ENCODE measurements around the gene PDE4B. TPM values are rescaled to one million over a fixed set of nuclear protein-coding genes. Genes with fewer than 3 reads are reported as not detected.

Gene PDE4B
- total and polyA plus RNA-seq, 10 of the 15 experiments (the other 5 are each of a cell fraction or from before 2014, with no cell fraction given): 3.0 to 13.2 (median 5.7) TPM

- ChIA-PET SMC1A (ENCODE audit: uncharacterized antibody, unreplicated experiment) (interaction anchor here (1.1 kb wide), 1 partner anchor 94 kb away, joined by 3 read pairs; no protein-coding TSS in a partner anchor), RAD21 (ENCODE audit: unreplicated experiment) (no interaction called here), POLR2A (no interaction called here), CTCF (no interaction called here)
- Histone ChIP-seq H3K4me3 (no peak overlapping the region), H3K27ac (ENCODE audit: control insufficient read depth, insufficient read depth) (no peak overlapping the region), H4K20me1 (ENCODE audit: control insufficient read depth, insufficient read depth) (no peaks in the 10 kb centered on the region), H3K27me3 (replicated peaks in 1 of 2; ENCODE audit: control insufficient read depth in 2 of 2, insufficient read depth in 2 of 2, low read length in 1 of 2) (no peaks in the 10 kb centered on the region), H3K4me1 (ENCODE audit: control insufficient read depth, insufficient read depth, low read length) (no peaks in the 10 kb centered on the region), H2AFZ (ENCODE audit: control insufficient read depth, low read depth, low read length) (no peak overlapping the region), H3K4me2 (ENCODE audit: control insufficient read depth, insufficient read depth) (no peak overlapping the region), H3K9me3 (replicated peaks; ENCODE audit: control insufficient read depth, insufficient read depth, low read length) (no peaks in the 10 kb centered on the region), H3K79me2 (ENCODE audit: control insufficient read depth, insufficient read depth, low read length) (no peaks in the 10 kb centered on the region), H3K9ac (ENCODE audit: control insufficient read depth, insufficient read depth, low read length) (no peak overlapping the region), H3K36me3 (ENCODE audit: control insufficient read depth in 2 of 2, insufficient read depth in 2 of 2, low read length in 1 of 2) (no peaks in the 10 kb centered on the region)
- intact Hi-C loops (cut with micrococcal nuclease; ENCODE audit: unreplicated experiment): no loop called here
- no TSS peak for BruUV-seq (replicated peaks)
- in situ Hi-C loops (cut with MboI): no loop called here
- no peak for FAIRE-seq
- DNase-seq (ENCODE audit: low read depth, low spot score): no peak
- 0% methylated on average over 2 of the region's 2 CpGs for WGBS (ENCODE audit: insufficient coverage, insufficient replicate concordance, low lambda C conversion rate, missing lambda C conversion rate)
- ATAC-seq: no peak
- no peak for TF ChIP-seq ZNF384 (IDR thresholded peaks at IDR 0.05; ENCODE audit: borderline replicate concordance, low read depth, low read length)
- no peak for TF ChIP-seq NR2C1 (IDR thresholded peaks at IDR 0.05)
- TF ChIP-seq, protein P1, sequence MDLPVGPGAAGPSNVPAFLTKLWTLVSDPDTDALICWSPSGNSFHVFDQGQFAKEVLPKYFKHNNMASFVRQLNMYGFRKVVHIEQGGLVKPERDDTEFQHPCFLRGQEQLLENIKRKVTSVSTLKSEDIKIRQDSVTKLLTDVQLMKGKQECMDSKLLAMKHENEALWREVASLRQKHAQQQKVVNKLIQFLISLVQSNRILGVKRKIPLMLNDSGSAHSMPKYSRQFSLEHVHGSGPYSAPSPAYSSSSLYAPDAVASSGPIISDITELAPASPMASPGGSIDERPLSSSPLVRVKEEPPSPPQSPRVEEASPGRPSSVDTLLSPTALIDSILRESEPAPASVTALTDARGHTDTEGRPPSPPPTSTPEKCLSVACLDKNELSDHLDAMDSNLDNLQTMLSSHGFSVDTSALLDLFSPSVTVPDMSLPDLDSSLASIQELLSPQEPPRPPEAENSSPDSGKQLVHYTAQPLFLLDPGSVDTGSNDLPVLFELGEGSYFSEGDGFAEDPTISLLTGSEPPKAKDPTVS (IDR thresholded peaks at IDR 0.05; ENCODE audit: low read depth, low read length): no peak
- no peak for TF ChIP-seq ZNF217 (IDR thresholded peaks at IDR 0.05)
- no peak for TF ChIP-seq BCL11A (IDR thresholded peaks at IDR 0.05; ENCODE audit: low read depth, low read length)
- TF ChIP-seq, protein P2, sequence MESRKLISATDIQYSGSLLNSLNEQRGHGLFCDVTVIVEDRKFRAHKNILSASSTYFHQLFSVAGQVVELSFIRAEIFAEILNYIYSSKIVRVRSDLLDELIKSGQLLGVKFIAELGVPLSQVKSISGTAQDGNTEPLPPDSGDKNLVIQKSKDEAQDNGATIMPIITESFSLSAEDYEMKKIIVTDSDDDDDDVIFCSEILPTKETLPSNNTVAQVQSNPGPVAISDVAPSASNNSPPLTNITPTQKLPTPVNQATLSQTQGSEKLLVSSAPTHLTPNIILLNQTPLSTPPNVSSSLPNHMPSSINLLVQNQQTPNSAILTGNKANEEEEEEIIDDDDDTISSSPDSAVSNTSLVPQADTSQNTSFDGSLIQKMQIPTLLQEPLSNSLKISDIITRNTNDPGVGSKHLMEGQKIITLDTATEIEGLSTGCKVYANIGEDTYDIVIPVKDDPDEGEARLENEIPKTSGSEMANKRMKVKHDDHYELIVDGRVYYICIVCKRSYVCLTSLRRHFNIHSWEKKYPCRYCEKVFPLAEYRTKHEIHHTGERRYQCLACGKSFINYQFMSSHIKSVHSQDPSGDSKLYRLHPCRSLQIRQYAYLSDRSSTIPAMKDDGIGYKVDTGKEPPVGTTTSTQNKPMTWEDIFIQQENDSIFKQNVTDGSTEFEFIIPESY (IDR thresholded peaks at IDR 0.05): no peak
- TF ChIP-seq NKRF (conservative IDR thresholded peaks at IDR 0.05): no peak
- TF ChIP-seq IRF3 (IDR thresholded peaks at IDR 0.05): no peak
- TF ChIP-seq, protein P3, sequence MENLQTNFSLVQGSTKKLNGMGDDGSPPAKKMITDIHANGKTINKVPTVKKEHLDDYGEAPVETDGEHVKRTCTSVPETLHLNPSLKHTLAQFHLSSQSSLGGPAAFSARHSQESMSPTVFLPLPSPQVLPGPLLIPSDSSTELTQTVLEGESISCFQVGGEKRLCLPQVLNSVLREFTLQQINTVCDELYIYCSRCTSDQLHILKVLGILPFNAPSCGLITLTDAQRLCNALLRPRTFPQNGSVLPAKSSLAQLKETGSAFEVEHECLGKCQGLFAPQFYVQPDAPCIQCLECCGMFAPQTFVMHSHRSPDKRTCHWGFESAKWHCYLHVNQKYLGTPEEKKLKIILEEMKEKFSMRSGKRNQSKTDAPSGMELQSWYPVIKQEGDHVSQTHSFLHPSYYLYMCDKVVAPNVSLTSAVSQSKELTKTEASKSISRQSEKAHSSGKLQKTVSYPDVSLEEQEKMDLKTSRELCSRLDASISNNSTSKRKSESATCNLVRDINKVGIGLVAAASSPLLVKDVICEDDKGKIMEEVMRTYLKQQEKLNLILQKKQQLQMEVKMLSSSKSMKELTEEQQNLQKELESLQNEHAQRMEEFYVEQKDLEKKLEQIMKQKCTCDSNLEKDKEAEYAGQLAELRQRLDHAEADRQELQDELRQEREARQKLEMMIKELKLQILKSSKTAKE (IDR thresholded peaks at IDR 0.05; ENCODE audit: low read depth, poor library complexity, severe bottlenecking): no peak
Observed at GRCh38 chr1:66143651-66144050, 351.0 kb downstream of the PDE4B start.

Data from GM12878 (cell line).